AG20443 (cell line): ENCODE measurements around the gene ABHD14A.
"Not testable (repeated sequence)": the region's sequence is repeated elsewhere in the genome, so short reads cannot be mapped to it uniquely, and the experiment has no call there.

ENCODE experiments used
- DNase-seq: peaks from one replicate; pipeline ENCODE4 v3.0.0; 2012; ENCODE audit warnings: low spot score, mixed read lengths

Gene ABHD14A

DNA sequence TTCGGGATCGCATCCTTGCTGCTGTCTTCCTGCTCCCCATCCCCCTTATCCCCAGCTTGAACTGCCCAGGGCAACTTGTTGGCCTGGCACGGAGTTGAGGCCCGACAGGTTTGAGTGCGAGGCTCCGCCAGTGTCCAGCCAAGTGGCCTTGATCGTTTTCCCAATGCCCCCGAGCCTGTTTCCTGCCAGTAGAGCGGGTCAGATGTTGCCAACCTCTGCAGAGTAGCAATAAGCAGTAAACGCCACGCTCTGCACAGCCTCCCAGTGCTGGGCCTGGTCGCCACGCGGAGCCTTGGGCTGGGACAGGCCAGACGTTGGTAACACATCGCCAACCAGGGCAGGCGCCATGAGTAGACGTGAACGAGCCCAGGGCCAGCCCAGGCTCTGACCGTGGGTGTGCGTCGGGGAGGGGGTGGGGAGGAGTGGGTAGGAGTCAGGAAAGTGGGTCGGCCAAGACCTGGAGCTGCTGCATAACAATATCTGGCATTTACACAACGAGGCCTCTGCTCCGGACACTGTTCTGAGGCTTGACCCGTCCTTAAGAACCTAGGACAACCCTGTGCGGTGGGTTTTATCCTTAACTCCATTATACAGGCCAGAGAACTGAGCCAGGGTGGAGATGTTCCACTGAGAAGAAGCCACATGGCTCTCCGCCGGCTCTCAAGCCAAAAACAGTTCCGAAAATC, 444 bp upstream of the ABHD14A start:
- no peak for DNase-seq

DNA sequence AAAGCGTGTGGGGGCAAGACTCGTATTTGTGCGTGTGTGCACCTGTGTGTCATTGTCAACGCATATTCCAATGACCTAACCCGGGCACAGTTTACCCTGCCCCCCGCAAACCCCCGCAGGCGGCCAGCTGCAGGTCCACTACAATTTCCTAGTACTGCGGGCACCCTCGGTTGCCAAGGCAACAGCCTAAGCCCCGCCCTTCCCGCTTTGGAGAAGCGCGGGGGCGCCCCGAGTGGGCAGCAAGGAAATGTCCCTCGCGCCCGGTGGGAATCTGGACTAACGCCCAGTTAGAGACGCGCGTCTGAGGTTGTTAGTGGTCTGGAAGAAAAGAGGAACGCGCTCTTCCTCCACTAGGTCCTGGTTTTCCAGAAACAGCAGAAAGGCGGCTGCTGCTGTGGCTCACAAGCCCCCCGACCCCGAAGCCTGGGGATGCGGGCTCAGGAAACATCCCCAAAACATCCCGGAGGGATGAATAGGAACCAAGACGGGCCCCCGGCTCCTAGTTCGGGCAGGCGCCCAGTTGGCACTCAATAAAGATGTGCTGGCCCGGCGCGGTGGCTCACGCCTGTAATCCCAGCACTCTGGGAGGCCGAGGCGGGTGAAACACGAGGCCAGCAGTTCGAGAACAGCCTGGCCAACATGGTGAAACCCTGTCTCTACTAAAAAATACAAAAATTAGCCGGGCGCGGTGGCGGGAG, 1.1 kb downstream of the ABHD14A start:
- DNase-seq, result peak; percentile 76

DNA sequence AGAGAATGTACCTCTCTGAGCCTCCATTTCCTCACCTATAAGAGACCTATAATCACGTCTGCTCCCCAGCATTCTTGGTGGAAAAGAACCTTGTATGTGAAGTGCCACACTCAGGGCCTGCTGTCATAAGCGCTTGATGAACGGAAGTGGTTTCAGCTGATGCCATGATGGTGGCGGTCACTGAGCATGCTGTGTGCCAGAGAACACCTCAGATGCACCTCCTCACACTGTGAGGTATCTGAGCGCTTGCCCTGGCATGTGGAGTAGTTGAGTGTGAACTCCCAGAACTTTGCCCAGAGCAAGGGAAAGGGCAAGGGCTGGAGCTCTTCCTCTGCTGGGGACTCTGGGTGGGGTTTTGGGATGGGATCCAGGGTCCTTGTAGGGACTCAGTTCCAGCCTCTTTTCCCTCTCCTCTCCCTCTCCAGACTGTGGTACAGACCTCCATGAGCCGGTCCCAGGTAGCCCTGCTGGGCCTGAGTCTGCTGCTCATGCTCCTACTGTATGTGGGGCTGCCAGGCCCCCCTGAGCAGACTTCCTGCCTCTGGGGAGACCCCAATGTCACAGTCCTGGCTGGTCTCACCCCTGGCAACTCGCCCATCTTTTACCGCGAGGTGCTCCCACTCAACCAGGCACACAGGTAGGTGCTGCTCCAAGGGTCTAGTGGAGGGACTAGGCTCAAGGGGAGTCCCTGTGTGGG, 2.7 kb downstream of the ABHD14A start:
- DNase-seq, result no peak

DNA sequence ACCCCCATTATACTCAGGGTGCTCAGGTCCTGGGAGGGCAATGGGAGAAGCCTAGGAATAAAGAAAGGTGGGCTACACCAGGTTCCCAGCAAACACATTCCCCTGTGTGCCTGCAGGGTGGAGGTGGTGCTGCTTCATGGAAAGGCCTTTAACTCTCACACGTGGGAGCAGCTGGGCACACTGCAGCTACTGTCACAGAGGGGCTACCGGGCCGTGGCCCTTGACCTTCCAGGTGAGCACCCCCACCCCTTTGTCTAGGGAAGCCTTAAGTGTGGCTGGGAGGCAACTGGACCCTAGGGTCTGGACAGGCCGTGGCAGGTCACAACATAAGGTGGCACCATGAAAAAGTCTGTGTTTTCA, 3.3 kb downstream of the ABHD14A start:
- DNase-seq, result no peak

DNA sequence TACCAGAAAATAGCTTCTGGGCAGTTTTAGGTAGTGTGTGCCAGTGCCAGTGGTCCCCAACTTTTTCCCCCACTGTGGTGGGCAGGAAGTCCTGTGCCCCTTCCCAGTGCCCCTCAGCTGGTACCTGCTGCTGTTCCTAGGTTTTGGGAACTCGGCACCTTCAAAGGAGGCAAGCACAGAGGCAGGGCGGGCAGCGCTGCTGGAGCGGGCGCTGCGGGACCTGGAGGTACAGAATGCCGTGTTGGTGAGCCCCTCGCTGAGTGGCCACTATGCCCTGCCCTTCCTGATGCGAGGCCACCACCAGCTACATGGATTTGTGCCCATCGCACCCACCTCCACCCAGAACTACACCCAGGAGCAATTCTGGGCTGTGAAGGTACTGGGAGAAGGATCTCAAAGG, 5.4 kb downstream of the ABHD14A start:
- no peak for DNase-seq

DNA sequence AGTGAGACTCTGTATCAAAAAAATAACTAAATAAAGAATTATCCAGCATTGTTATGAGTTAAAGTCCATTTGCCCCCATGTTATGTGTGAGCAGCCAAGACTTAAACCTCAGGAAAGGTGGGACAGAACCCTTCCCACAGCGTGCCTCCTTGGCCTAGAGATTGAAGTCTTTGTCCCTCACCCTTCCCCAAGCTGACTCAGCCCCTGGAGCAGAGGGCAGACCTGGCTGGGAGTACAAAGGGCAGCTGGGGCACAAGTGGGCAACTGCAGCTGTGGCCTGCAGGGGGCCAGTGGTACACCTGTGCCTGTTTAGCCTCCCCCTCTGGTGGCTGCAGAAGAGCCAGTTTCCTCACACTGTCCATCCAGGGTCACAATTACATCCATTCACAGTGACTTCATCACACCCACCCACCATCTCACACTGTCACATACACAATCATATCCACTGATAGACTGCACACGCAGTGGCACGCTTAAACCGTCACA, 7.5 kb downstream of the ABHD14A start:
- no peak for DNase-seq

DNA sequence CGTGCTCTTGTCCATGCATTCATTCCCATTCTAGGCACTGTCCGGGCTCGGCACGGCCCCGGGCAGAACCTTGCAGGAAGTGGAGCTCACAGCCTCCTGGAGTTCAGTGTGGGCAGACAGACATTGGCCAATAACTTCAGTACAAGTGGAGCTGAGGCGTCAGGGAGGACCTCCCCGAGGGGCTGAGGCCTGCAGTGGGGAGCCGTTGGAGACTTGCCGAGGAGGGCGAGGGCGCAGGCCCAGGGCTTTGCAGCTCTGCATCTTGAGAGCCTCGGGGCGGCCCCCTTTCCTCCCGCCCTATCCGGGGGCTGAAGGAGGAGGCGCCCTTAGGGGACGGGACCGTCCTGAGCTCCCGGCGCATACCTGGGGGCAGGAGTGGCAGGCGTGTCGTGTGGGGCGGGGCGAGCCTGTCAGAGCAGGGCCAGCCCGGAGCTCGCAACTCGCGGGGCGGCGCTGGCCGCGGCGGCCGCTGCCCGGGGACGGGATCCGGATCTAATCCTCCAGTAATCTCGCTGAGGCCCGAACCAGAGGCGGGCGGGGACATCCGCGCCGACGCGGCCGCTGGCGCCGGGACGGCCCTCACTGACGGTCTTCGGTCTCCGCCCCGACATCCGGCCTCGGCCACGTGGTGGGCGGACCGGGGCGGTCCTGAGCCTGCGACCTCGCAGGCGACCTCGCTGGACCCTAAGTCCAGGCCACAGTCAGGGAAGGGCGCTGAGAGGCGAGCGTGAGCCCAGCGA, 8.1 kb downstream of the ABHD14A start, which contains the start of gene ACY1:
Gene ACY1 (plus strand): TSS at position 698 of the 740 bp plus-strand sequence. CDS start 530 bp downstream, outside the sequence.
- DNase-seq, result peak; percentile 98

DNA sequence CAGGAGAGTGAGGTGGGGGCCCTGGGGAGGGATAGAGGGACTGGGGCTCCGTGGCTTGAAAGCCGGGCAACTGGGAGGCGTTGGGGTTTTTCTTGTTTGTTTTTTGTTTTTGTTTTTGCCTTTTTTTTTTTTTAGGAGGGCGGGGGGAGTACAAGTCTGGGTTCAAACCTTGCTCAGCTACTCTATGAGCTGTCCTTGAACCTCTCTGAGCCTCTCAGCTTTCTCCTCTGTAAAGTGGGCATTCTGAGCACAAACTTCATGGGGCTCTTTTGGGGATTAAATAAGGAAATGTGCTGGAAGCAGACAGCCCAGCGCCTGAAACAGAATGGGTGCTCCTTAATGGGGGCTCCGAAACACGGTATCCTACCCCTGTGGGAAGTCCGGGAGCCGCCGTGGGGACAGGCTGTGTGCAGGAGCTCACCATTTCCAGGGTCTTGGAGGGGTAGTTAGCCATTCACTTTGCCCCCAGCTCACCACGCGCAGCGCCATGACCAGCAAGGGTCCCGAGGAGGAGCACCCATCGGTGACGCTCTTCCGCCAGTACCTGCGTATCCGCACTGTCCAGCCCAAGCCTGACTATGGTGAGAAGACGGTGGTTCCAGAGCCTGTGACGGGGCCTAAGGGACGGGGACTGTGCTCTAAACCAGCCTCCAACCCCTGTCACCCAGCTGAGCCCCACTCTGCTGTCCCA, 8.9 kb downstream of the ABHD14A start:
- DNase-seq, result no peak

DNA sequence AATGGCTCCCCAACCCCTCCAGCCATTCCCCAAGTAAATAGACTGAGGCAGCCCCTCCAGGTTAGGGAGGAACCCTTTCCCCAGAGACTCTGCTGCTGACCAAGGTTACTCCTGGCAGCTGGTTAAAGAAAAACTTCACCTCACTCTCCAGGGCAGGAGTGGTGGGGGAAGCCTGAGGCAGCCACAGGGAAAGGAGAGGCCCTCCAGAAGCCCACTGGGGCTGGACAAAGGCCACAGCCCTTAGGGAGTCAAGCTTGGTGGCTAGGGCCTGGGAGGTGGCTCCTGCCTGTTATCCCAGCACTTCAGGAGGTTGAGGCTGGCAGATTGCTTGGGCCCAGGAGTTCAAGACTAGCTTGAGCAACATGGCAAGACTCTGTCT, 9.4 kb downstream of the ABHD14A start:
- DNase-seq, result no peak

DNA sequence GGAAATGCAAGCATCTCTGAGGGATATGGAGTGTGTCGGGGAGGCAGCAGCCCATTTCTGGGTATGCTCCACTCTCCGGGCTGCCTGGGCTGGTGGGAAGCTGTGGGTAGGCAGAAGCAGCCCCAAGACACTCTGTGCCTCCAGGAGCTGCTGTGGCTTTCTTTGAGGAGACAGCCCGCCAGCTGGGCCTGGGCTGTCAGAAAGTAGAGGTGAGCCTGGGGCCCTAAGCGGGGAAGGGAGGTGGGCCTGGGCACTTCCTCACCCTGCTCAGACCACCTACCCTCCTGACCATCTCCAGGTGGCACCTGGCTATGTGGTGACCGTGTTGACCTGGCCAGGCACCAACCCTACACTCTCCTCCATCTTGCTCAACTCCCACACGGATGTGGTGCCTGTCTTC, 10.2 kb downstream of the ABHD14A start:
- no peak for DNase-seq

DNA sequence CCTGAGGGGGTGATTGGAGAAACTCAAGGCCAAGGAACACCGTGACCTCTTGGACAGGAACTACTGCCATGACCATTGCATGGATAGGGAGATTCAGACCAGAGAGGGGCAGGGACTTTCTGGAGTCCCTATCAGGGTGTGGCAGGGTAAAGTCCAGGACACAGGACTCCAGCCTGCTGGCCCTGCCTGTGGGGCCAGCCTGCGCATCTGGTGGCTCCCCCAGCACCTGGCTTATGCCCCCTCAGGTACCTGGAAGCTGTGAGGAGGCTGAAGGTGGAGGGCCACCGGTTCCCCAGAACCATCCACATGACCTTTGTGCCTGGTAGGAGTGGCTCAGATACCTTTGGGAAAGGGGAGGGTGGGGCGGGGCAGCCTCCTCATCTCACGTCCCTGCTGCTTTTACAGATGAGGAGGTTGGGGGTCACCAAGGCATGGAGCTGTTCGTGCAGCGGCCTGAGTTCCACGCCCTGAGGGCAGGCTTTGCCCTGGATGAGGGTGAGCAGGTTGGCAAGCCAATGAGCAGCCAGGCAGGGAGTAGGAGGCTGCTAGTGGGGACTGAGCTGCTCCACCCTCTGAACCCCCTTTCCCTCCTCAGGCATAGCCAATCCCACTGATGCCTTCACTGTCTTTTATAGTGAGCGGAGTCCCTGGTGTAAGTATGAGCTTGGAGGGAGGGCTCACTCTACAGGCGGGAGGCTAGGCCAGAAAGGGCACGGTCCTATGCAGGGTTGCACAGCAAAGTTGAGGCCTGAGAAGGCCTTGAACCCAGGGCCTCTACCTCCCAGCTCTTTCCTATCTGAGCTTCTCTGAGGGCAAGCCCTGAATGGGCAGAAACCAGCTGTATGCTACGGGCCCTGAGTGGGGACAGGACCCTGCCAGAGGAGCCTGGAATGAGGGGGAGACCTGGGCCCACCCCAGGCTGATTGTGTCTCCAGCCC, 11.4 kb downstream of the ABHD14A start:
- DNase-seq, result no peak

DNA sequence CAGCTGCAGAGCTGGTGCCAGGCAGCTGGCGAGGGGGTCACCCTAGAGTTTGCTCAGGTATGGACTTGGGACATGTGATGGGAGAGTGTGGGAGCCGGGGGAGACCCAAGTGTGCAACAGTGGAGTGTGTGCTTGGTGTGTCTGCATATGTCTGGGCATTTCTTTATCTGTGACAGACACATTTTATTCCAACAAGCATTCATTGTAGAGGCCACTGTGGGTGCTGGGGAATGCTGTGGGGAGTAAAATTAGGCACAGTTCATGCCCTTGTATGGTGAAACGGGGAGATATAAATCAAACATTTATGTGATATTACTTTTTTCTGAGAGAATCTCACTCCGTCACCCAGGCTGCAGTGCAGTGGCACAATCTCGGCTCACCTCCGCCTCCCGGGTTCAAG, 12.7 kb downstream of the ABHD14A start:
- no peak for DNase-seq

DNA sequence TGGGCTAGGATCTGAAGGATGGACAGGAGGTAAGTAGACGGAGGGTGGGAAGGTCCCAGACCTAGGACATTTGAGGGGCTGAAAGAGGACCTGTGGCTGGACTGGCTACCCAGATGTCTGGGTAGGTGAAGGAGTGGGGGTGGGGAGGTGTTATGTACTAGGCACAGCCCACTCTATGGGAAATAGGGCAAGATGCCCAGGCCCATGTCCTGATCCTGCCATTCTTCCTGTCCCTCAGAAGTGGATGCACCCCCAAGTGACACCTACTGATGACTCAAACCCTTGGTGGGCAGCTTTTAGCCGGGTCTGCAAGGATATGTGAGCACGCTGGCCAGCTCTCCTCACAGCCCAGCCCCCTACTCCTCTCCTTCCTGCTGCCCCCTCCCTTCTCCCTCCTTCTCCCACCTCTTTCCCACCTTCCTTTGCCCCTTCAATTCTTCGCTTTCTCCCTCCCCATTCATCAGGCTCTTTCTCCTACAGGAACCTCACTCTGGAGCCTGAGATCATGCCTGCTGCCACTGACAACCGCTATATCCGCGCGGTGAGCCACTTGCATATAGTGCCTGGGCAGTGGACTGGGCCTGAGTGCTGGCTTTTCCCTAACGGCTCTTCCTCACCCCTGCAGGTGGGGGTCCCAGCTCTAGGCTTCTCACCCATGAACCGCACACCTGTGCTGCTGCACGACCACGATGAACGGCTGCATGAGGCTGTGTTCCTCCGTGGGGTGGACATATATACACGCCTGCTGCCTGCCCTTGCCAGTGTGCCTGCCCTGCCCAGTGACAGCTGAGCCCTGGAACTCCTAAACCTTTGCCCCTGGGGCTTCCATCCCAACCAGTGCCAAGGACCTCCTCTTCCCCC, 13.7 kb downstream of the ABHD14A start:
- no peak for DNase-seq

DNA sequence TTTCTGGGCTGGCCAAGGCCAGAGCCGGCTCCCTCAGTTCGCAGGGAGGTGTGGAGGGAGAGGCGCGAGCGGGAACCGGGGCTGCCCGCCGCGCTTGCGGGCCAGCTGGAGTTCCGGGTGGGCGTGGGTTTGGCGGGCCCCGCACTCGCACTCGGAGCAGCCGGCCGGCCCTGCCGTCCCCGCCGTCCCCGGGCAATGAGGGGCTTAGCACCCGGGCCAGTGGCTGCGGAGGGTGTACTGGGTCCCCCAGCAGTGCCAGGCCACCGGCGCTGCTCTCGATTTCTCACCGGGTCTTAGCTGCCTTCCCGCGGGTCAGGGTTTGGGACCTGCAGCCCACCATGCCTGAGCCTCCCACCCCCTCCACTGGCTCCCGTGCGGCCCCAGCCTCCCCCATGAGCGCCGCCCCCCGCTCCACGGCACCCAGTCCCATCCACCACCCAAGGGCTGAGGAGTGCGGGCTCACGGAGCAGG, 15.7 kb downstream of the ABHD14A start:
- not testable (repeated sequence) for DNase-seq

DNA sequence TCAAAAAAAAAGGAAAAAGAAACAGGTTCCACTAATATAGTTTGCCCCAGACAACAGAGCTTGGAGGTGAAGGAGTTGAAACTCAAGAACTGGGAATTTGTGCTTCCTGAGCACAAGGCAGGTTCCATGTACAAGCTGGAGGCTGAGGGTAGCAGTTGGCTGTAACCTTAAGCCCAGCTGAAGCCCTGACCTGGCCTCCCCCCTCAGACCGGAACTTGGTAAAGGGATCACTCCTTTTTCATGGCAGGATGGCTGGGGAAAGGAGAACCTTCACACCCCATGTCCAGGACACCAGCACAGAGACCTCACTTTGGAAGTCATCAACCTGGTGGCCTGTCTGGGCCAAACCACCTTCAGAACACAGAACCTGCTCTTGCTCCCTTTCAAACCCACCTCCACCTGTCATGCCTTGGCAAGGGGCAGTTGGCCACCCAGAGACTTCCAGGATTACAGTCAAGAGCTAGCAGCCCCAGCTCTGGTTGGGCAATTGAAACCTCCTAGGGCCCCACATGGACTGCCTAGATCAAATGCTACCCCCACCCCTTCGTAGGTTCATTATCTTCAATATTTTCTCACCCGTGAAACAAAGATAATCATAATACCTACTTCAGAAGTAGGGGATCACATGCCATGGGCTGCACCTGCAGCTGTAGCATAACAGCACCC, 17.3 kb downstream of the ABHD14A start:
- no peak for DNase-seq

DNA sequence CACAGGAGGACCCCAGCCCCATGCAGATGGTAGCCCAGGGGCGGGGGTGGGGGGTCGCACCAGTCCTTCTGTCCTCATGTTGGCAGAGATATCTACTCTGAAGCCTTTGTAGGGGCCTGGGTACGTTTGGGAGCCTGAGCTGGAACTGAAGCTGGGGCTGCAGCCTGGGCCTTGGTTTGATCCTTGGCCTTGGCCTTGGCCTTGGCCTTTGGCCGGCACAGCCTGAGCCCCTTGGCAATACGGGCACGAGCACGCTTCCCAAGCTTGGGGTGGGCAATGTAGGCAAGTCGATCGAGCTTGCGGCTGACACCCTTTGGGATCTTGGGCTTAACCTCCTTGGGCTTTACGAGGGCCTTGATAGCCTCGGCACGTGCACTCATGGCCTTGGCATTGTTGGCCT, 18.8 kb downstream of the ABHD14A start:
- not testable (repeated sequence) for DNase-seq

DNA sequence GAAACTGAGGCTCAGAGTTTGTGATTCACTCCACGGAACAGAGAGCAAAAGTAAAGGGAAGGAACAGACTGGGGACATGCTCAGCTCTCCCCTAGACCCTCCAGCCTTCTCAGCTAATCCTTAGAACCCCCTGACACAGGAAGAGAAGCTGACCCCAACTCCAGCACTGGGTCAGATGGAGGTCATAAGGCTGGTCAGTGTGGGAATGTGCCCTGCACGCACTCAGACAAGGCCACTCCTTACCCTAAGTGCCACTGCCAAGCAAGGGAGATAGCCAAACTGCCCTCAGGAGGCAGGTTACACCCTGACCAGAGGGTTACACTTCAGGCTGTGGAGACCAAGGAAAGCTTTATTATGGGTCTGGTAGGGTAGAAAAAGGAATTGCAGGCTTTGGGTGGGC, 19.7 kb downstream of the ABHD14A start:
- no peak for DNase-seq

DNA sequence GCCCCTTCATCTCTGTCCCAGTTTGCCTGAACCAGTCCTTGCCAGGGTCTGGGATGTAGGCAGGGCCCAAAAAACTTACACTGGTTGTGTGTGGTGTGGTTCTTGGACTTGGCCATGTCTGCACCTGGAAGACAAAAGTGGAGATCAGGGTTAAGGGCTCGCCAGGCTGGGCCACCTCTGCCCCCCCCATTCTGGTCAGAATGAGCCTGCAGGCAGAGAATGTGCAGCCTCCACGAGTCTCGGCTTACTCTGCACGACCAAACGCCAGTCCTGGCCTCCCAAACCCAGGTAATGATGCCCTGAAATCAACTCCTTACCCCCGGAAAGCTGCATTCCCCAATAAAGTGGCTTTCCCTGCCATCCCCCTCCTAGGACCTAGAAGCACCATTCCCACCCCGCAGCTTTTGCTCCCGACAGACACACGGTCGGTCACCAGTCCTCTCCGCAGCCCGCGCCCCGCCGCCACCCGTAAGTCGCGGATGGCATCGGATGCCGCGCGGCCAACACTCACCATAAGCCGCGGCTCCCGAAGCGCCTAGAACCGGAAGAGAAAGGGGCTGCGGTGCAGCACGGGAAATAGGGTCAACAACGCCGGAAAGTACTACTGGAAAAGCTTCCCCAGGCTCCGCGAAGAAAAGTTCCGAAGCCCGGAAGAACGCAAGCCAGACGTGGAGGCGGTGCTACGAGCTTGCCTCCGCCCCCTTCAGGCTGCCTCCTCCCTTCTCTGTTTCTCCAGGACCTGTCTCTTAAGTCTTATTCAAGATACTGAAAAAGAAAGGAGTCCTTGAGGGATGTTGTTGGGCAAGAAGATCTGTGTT, 20.7 kb downstream of the ABHD14A start, which contains the start of gene RPL29:
Gene RPL29 (minus strand): TSS at position 550 of the 818 bp plus-strand sequence. CDS start 434 bp downstream, at position 116.
- DNase-seq, result peak; percentile 97
